Omental fat pad (tissue), 4 donors: ENCODE measurements around the gene HIPK2. TPM values are rescaled to one million over a fixed set of nuclear protein-coding genes. Genes with fewer than 3 reads are reported as not detected.

ENCODE experiments used
- ATAC-seq: fragments of 150-250 bp; one replicate; pipeline ENCODE4 v1.9.1; 2016; ENCODE audit warnings: mild to moderate bottlenecking, moderate library complexity; ENCODE audit not compliant: low FRiP score
- DNase-seq: peaks from one replicate; pipeline ENCODE4 v3.0.0-alpha.2; 2019; ENCODE audit warnings: low spot score
- total RNA-seq, 4 donors: library from RNA; depleted of rRNA; stranded (reverse); fragments of >200 nt; gene quantifications; one replicate each; pipeline ENCODE4 v1.1.0, GENCODE V29; 2016
- TF ChIP-seq, protein P1 (sequence below), 3 donors: fragments of 450-650 bp; IDR thresholded peaks; one replicate each; pipeline ENCODE4 v1.5.1; 2016 to 2017; ENCODE audit warnings: antibody characterized with exemption in 3 of 3, mild to moderate bottlenecking in 3 of 3, moderate library complexity in 2 of 3

HIPK2 gene
- total RNA-seq, 4 donors from 2014 or later, result 39.6 to 90.3 (median 70.0) TPM

DNA sequence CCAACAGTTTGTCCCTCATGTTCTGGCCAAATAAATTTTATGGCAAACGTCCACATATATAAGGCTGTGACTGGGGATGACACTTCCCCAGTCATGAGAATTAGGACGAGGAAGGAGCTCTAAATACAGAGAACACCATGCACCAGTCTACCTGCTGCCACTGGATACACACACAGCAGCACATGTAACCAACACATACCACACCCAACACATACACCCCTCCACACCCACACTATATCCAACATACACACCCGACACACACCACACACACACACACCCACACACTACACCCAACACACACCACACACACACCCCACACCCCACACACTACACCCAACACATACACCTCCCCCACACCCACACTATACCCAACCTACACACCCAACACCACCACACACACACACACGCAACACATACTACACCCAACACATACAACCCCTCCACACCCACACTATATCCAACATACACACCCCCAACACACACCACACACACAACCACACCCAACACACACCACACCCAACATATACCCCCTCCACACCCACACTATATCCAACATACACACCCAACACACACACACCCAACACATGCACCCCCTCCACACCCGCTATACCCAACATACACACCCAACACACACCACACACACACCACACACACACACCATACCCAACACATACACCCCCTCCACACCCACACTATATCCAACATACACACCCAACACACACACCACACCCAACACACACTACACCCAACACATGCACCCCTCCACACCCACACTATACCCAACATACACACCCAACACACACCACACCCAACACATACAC lies 74.1 kb downstream of the HIPK2 start:
- DNase-seq, result no peak
- TF ChIP-seq, protein P1, sequence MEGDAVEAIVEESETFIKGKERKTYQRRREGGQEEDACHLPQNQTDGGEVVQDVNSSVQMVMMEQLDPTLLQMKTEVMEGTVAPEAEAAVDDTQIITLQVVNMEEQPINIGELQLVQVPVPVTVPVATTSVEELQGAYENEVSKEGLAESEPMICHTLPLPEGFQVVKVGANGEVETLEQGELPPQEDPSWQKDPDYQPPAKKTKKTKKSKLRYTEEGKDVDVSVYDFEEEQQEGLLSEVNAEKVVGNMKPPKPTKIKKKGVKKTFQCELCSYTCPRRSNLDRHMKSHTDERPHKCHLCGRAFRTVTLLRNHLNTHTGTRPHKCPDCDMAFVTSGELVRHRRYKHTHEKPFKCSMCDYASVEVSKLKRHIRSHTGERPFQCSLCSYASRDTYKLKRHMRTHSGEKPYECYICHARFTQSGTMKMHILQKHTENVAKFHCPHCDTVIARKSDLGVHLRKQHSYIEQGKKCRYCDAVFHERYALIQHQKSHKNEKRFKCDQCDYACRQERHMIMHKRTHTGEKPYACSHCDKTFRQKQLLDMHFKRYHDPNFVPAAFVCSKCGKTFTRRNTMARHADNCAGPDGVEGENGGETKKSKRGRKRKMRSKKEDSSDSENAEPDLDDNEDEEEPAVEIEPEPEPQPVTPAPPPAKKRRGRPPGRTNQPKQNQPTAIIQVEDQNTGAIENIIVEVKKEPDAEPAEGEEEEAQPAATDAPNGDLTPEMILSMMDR (IDR thresholded peaks at IDR 0.05), result no peak
- ATAC-seq, result no peak

DNA sequence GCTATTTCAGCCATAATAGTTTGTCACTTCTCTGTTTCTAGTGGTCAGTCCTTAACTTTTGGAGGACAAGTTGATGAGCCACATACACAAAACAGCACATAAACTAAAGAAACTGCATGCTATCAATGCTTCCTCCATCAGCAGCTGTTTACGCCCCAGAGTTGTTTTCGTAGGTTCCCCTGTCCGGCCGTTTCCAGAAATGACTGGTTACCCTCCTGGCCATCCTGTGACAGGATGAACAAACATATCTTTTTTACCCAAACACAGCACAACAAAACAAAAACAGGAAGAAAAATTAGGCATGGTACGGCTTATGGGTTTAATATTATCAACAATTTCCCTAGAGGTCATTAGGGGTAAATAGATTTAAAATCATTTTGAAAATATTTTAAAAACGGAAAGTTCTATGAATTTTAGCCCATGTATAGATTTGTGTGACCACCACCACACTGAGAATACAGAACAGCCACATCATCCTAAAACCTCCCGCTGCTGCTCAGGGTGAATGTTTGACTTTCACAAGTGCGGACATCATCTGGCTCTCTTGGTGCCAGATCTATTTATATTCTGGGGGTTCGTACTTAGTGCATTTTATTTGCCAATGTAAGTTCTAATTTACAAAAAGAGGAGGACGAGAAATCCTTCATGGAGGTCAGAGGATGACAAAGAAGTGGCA lies 74.8 kb downstream of the HIPK2 start:
- TF ChIP-seq, protein P1 (IDR thresholded peaks at IDR 0.05), result no peak
- no peak for ATAC-seq
- no peak for DNase-seq

DNA sequence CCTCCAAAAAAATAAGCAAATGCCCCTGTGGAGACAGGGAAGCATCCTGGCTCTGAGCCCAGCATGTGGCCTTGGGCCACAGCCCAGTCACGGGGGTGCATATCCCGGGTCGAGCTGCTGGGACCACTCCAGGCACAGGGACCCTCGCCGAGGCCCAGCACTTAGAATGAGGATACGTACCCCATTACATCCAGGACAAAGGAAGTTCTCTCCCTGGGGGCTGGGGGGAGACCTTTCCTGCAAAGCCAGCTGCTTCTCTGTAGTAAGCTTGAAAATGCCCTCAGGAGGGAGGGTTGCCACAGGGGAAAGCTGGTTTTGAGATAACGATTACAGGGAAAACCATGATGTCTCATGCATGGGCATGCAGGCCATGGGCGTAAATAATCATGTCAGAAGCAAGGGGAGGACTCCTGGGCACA lies 75.5 kb downstream of the HIPK2 start:
- no peak for ATAC-seq
- no peak for DNase-seq
- TF ChIP-seq, protein P1 (IDR thresholded peaks at IDR 0.05), result no peak

DNA sequence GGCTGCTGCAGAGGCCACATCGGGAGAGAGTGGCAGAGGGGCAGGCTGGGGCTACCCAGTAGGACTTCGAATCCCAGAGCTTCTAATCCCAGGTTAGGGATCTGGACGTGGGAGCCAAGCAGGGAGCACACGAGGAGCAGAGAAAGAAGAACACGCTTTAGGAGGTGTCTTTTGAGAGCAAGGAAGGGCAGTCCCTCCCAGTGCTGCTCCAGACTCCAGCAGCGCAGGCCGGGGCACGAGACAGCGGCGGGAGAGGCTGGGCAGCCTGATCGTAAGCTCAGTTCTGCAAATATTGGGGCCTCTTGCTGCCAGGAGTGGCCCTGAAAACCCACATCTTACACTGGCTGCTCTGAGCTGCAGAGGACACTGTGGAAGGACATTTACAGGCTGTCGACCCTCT lies 75.9 kb downstream of the HIPK2 start:
- no peak for ATAC-seq
- DNase-seq, result no peak
- TF ChIP-seq, protein P1 (IDR thresholded peaks at IDR 0.05), result no peak

DNA sequence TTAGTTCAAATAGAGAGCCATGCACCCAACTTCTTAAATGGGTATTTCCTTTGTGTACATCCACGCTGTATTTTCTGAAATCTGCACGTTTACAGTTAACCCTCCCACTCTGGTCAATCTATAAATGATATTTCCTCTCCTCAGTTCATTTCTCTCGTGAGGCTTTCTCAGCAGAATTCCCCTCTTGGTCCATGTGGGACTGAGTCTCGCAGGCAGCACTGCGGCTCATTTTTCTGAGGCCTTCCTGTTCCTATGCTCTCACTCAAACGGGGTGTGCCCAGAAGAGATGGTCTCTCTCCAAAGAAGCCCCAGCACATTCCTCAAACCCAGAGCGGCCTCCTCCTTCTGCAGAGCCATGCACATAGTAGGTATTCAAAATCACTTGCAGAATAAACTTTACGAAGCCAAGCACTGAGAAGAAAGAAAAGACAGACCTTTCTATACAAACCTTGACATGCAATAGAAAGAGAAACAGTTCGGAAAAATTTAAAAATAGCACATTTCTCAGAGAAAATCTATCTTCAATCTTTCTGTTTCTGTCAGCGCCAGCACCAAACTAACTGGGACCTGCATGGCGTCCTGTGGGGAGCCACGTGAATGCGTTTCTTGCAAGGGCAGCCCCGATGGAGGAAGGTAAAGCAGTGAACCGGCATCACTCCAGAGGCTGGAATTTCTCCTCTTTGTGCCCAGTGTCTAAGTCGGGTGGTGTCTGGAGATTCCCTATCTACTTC lies 77.1 kb downstream of the HIPK2 start:
- ATAC-seq (no peak), DNase-seq (no peak)
- TF ChIP-seq, protein P1 (IDR thresholded peaks at IDR 0.05), result no peak

DNA sequence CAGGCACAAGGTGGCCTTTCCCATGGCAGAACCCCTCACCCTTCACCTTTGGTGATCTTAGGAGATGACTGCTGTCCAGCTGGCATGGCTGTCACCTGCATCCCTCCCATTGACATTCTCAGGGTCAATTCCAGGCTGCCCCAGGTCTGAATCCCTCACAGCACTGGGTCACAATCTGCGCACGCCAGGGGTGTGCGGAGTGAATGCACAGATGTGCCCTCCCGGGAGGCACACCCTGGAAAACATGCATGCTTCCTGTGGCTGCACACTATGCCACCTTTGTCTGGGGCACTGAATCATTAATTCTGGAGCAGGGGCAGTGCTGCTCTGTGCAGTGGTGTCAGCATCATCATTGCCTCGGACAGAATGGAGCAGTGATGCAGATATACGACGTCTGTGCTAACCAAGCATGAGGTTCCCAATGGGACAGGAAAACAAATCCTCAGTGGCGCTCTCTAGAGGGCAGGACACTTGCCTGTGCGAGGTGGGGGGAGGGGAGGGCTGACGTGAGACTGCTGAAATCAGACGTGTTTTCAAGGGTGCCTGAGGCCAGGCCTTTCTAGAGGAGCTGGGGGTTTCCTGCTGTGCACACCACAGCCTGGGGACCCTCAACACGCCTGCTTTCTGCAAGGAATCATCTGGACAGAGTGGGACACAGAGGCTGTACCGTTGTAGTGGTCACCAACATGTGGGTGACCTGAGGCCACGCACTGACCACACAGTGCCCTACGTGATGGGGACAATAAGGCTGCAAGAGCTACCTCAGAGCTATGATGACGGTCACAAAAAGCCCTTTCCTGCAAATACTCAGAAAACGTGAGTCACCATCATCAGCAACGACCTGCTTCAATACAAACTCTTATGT lies 77.9 kb downstream of the HIPK2 start:
- no peak for ATAC-seq
- DNase-seq, result no peak
- TF ChIP-seq, protein P1 (IDR thresholded peaks at IDR 0.05), result no peak
